Retina (tissue), 1 donor: ENCODE data around the gene TFDP2.
"Not testable (repeated sequence)": the region's sequence is repeated elsewhere in the genome, so short reads cannot be mapped to it uniquely, and the experiment has no call there.

ENCODE experiments used
- DNase-seq: peaks from one replicate; pipeline ENCODE4 v3.0.0-alpha.2; 2016

The TFDP2 gene

DNA sequence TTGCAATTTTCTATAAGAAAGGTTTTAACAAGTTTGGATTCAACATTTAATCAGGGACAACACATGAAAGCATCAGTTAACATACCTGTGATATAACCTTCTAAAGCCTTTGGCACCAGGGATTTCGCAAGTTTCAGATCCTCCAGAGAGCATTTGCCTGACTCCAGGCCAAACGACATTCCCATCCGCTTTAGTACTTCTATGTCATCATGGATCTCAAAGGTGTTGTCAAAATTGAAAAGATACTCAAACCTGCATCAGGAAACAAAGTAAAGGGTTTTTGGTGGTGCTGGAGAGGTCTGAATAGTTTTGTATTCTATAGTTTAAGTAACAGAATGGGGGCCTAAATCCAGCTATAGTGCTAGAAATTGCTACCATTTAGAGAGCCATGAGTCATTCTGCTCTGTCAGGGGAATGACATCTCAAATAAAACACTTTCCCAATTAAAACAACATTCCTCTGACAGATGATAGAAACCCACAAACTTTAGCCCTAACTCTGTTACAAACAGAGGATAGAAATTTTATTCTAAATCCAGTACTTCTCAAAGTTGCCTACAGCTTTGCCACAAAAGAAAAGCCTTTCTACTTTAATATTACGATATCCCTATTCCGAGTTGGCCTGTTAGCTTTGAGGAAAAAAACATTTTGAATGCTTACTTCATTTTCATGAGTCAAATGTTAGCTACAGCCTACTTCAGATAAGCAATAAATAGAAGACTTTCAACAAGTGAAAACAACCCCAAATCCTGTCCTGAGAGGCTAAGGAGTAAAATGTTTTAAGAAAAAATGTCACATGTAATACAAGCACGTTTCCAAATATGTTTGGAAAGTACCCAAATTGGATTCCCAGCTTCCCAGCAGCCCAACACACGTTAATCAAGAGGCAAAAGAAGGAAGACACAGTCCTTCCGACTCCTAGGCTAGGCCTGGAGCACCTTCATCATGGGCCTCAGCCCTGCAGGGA is 189.5 kb downstream of the TFDP2 start:
- no peak for DNase-seq

DNA sequence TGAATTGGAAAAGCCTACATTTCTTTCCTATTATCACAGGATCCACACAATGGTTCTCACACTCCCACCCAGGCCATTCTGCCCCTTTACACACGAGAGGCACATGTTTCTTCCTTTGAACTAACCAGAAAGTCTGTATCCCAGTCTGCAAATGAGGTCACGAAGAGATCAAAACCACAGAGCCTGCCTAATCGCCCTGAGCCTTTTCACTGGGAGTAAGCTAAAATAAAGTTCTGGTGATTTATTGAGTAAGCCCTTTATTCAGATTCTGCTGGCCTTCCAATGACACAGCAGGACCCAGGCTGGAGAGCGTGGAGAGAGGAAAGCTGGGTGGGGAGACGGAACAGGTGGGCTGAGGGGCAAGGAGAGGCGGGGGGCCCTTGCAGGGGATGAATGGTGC is 194.2 kb downstream of the TFDP2 start:
- DNase-seq = peak; percentile 26

DNA sequence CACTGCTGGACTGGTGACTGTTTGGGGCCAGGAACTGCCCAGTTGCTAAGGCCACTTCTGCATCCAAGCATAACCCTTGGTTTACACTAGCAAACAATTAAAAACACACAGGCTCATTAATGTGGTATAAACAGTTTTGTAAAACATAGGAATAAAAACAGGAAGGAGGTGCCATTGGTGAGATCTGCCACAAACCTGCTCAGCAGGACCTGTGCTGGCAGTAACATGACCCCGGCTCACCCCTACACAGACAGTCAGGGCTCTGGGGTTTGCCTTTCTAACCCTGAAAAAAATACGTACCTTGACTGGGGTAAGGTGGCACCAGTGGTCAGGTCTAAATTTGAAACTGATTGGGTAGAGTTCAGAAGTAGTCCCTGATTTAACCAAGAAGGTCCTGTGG is 196.7 kb downstream of the TFDP2 start:
- DNase-seq = peak; percentile 23

DNA sequence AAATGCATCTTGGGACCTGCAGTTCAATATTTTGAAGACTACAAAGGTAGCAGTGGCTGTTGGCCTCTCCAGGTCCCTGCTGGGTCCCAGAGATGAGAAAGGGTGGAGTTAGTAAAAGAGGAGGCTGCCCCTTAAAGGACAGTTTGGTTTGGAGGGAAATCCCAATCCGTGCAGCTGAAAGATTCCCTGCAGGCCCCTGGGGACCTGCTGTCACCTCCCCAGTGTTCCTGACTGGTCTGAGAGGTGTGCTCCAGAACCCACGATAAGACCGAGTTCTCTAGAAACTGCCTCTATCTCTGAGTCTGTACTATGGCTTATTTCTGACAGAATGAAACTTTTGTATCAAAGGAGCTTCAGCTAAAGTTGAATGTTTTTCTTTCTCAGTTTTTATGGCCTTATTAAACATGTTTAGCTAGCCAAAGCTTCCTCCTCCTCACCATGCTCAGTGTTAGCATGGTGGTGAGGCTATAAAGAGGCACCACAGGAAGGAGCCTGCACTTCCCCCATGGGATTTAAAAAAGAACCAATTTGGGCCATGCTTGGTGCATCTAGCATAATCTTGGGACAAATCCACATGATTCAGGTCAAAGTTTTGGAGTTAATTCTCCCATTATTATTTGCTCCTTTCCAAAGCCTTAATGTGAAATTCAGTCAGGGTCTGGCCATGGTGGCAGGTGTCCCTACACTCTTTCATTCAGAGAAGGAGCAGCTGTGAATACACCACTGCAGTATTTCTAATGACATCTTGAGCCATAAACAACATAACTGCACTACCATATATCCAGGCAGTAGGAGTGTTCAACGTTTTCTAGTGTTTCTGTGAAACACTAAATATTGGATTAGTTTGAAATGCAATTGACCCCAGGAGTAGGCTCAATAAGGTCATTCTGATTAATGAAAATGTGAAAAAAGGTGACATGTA is 198.5 kb downstream of the TFDP2 start:
- no peak for DNase-seq

DNA sequence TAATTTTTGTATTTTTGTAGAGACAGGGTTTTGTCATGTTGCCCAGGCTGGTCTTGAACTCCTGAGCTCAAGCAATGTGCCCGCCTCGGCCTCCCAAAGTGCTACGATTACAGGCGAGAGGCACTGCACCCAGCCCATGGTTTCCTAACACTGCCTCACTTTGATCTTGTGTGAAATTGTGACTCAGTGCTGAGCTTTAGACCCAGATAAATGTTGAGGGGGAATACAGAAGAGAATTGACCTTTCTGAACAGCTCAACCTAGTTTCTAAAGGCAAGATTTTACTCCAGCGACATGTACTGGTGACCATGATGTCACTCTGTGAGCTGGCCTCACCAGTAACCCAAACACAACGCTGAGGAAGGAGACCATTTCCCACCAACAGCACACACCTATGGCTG is 199.4 kb downstream of the TFDP2 start:
- DNase-seq = no peak

DNA sequence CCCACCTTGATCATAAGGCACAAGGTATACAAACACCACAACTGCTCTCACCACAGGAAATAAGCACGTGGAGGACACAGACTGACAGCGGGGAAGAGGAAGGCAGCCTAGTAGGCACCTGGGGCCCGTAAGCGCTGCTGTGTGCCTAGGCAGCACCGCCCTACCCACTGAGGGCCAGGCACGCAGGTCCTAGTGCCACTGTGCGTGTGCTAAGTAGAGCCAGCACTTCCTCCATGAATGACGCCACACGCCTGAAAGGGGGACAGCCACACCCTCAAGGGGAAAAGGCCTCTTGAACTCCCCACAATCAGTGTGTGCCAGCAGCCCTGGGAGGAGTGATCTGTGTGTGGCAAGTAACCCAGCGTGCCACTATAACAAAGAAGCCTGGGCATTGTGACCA is 199.9 kb downstream of the TFDP2 start:
- no peak for DNase-seq

DNA sequence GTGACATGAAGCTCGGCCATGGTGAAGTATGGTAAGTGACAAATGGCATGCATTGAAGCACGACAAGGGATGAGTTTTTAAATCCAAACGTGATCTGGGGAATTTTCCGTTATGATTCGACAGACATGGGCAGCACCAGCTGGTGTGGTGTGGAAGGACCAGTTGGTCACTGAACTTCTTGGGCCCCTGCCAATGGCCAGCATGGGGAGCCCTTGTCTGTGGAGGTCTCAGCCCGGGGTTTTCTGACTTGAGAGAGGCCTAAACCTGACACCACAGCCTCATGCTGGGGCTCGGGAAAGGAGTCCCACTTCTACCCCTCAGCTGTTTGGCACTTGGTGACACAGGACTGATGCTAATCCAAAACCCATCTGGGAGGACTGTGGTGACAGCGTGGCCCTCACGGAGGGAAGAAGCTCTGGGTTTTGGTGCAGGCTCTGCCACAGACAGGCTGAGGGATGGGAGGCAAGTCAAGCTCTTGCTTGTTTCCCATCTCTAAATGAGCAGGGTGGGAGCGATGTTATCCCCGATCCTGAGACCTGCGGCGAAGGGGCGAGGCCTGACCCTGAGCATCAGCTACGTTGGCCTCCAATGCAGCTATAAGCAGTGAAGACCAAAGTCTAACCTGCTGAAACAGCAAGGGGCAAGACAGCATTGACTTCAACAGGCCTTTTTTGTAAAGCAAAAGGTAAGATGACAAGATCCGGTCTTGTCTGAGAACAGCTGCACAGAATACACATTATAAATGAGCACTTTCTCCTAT is 203.4 kb downstream of the TFDP2 start:
- no peak for DNase-seq

DNA sequence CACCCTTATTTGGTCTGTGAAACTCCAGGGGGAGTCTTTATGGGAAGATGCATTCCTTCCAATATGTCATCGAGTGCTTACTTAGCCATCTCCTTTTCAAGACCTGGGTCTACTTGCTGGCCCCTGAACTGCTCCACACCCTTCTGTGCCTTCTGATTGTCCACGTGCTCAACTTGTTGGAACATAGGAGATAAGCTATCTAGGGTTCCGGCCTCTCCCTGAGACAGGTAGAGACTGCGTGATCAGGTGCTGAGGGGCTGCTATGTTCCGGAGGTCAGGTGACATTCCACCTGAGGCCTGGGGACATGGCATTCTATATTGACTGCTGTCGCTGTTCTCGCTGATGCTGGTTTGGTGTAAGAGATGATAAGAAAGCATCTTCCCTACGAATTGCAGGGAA is 207.3 kb downstream of the TFDP2 start:
- DNase-seq = no peak

DNA sequence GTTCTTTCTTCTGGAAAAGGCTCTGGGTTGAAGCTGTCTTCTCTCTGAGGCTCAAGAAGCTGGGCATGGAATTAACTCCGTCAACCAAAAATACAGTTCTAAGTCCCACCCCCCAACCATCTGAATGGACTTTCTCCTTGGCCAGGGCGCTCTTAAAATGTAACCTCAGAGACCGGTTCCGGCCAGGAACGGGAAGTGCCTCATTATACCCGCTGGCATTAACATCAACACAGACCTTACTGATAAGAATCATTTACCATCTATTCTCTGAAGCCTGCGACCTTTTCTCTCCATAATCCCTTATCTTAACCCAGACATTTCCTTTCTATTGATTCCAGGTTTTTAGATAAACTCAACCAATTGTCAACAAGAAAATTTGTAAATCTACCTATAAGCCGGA is 208.3 kb downstream of the TFDP2 start:
- DNase-seq = no peak

DNA sequence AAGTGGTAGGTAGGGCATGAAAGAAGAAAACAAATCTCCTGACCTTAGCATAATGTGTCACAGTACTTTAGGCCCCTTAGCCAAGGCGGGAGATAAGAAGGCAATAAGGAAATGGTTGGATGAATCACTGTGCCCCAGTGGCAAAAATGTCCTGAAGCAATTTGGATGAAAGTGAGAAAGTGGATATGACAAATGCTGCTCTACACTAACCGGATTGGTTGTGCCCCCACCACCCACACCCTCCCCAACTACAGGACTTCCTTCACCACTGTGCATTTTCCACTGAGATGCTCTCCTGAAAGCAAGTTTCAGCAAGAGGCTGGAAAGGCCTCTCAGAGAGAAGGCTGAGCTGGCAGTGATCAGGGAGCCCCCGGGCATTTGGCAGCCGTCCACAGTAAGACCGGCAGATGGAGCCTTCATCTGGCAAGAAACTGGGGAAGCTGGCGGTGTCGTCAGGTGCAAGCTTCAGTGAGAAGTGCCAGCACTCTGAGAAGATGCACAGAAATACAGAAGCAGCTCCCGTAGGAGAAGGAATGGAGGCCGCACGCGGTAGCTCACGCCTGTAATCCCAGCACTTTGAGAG is 209.1 kb downstream of the TFDP2 start:
- no peak for DNase-seq

DNA sequence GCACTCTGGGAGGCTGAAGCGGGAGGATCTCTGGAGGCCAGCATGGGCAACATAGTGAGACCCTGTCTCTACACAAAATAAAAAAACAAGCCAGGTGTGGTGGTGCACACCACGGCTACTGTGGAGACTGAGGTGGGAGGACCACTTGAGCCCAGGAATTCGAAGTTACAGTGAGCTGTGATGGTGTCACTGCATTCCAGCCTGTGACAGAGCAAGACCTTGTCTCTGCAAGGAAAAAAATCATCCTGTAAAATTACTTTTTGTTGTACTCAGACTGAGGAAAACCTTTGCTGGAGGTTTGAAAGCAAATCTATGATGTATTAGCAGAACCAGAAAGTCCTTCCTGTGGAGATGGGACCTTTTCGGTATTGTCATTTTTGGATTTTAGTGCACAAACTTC is 209.6 kb downstream of the TFDP2 start:
- no peak for DNase-seq

DNA sequence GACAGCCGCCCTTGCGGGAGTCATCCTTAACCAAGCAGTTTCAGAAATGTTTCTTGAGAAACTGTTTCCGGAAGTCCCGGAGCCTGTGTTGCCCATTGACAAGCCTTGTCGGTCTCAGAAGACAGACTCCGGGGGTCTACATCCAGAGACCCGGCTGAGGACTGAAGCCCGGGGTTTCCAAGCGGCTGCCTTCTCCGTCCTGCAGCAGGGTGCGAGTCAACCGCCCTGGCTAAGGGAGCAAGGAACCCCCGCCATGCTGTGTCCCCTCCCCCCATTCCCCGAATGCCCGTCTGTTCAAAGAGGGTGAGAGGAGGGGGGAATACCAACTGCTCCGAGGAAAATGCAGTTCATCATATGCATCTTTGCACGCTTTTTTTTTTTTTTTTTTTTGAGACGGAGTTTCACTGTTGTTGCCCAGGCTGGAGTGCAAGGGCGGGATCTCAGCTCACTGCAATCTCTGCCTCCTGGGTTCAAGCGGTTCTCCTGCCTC is 211.3 kb downstream of the TFDP2 start:
- DNase-seq = no peak

DNA sequence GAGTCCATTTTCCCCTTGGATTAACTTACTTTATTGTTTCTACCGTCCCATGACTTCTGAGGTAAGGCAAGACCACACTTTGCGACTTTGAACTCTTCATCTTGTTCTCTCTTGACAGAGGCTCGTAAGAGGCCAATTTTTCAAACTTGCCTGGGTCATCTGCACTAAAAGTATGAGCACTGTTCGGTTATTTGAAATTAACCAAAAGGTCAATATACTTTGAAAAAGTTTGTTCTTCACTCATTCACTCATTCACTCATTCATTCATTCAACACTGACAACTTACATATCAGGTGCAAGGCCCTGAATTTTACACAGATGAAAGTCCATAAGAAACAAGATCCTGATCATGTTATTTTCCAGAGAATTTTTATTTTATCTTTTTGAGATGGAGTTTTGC is 215.0 kb downstream of the TFDP2 start:
- DNase-seq = no peak

DNA sequence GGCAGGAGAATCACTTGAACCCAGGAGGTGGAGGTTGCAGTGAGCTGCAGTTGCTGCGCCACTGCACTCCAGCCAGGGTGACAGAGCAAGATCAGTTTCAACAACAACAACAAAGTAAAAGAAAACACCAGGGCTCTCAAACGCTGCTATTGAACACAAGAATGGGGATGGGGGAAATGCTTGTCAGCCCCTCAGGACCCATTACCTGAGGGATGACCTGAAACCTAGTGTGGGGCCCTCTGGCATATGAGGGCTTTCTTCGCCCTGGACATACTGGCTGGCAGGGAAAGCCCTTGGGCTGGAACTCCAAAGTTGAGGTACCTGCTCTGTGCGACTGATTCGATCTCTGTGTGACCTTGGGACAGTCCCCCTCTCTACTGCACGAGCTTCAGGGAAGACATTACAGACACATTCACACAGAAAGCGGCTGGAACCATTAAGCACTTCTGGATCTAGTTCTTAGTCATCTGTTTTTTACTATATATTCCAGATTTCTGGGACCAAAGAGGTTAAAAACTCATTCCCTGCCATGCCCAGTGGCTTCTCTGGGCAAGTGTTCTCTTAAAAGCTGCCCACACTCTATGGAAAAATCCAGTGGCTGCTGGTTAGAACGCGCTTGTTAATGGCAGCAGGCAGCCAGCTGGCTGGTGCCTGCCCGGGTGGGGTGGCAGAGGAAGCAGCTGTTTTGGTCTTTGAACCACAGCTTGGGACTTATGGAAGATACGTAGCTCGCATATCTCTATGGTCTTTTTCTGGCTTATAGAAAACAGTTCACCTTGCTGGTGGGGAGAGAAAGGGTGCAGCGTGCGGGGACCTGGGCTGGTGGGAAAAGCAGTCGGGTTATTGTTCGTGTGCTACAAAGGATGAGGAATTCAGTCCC is 215.7 kb downstream of the TFDP2 start:
- no peak for DNase-seq

DNA sequence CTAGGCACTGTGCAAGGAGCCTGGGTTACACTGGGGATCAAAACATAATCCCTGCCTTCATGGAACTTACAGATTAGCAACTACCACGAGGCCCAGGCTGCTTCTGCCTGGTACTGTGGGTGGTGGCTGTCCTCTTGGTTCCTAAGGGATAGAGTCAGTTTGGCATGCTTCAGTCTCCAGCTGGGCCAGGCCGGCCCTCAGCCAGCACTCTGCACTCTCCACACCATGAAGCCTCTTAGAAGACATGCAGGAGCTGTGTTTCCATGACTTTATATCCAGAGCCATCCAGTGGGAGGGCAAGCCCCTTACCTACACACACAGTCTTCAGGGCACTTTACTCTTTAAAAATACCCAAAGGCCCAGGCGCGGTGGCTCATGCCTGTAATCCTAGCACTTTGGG is 218.5 kb downstream of the TFDP2 start:
- no peak for DNase-seq

DNA sequence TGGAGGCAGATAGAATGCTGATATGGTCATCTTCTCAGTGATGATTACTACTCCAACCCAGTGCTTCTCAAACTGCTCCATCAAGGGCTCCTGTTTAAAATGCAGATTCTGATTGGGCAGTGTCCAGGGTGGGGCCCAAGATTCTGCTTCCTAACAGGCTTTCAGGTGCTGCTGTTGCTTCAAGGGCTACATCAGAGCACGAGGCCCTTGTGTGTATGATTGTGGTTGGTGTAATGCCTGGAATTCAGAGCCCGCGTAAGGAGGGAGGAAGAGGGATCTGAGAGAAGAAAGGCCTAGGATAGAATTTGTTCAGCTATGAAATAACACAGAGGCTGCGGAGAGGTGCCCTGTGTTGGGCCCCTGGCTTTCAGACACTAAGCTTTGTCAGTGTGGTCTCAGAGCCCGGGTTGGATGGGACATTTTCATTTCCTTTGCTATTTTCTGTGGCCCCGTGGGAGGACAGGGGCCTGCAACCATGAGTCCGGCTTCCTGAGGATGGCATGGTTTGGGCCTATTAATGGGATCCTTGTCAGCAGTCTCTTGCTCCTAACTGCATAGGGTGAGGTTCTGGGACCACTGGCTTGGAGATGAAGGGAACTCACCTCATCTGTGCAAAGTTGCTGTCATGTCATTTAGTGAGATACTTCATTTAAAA is 219.9 kb downstream of the TFDP2 start:
- DNase-seq = no peak

DNA sequence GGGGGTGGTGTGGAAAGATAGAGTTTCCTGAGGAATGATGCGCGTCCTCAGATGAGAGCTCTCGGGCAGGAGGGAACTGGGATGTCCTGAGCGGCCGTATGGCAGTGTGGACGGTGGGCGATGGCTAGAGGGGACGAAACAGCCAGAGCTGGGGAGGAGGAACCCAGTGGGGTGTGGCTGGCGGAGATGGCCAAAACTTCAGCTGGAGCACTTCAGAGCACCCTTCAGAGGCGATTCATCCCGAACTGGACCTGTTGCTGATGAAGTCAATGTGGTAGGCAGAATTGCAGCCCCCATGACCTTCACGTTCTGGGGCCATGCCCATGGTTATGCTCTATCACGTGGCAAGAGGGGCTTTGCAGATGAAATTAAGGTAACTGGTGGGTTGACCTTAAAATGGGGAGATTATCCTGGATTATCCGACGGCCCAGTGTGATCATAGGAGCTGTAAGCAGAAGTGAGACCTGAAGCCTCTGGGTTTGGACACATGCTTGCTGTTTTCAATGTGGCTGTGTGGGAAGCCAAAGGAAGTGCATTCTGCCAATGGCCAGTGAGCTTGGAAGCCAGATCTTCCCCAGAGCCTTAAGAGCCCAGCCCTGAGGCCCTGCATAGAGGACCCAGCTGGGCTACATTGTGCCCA is 220.6 kb downstream of the TFDP2 start:
- no peak for DNase-seq

DNA sequence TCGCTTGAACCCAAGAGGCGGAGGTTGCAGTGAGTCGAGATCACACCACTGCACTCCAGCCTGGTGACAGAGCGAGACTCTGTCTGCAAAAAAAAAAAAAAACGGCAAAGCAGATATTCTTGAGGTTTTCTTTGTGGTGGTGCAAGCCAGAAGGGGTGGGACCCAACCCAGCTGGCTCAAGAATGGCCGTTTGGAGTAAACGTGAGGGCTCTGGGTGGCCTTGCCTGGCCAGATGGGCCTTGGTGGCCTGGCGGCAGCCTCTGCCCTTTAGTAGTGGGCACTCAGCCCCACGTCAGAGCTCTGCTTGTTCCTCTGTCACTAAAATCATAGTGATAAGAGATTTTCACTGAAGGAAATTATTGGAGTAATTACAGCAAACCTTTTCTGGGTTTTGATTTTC is 222.4 kb downstream of the TFDP2 start:
- no peak for DNase-seq

DNA sequence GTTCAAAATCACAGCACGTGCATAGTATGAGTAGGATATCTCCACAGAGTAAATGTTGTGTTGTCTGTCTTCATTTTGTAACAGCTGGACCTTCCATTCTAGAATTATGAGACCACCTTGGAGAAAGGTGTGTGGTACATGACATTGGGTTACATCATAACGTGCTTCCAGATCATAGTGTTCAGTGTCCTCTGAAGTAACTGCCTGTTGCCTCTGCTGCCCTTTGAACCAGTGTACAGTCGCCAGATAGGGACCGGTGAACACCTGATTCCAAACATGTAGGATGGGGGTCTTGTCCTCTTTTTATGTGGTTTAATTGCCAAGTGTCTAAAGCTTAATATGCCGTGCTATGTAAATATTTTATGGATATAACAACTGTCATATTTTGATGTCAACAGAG is 223.7 kb downstream of the TFDP2 start:
- not testable (repeated sequence) for DNase-seq

DNA sequence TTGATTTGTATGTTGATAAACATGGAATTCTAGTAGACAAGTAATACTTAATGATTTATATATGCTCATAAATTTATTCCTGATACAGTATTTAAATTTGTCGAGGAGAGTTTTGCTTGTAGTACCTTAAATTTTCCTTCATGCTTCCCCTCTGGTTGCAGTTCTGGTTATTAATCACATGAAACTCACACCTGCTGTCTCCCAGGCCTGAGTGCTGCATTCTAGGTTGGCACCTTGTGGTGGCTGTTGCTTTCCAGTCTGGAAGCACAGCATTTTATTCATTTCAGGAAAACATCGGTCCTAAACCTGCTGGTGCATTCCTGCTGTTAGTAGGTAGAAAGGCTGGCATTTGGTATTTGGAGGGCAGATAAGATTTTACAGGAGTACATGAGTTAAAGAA is 228.0 kb downstream of the TFDP2 start:
- DNase-seq = no peak
